ENCODE measurements around the gene PACS1.

The PACS1 gene

GRCh38 chr11:66143264-66143566 is 73.1 kb downstream of the PACS1 start:
- DNase-seq (ENCODE audit: low read depth): no peak

DNA sequence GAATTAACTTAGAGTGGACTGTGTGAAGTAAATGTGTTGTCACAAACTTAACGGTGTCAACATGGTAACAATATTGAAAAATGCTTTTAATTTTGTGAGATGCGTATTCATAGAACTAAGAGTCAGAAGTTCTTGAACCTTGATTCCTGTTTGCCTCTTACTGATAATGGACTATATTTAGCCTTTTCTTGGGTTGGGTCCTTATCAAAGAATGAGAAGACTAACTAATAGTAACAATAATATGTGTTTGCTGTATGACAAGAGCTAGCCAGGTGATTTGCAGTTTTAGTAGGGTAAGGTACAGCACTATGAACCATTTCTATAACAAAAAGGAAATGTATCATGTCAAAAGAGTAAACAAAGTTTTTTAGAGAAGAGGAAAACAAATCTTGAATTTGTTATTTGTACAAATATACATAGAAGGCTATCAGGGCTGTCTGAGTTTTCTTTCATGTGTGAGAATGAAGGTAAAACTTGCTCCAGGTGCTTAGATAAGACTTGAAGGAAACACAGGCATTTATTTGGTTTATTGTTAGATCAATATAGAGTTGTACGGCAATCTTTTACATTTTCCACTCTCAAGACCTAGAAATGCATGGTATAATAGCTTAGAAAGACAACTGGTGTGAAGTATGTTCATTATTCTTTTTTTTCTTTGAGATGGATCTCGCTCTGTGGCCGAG is 74.1 kb downstream of the PACS1 start:
- DNase-seq (ENCODE audit: low read depth): no peak

DNA sequence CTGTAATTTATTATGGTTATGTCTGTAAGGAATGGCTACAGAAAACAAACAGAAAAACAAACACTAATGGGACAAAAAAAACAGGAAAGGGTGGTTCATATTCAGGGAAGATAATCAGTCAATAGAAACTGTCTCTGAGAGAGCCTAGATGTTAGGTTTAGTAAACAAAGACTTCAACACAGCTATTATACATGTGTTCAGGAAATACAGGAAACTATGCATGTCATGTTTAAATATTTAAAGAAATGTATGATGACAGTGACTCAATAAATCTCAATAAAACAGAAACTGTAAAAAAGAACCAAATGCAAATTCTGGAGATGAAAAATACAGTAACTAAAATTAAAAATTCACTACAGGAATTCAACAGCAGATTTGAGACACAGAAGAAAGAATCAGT is 76.0 kb downstream of the PACS1 start:
- no peak for DNase-seq (ENCODE audit: low read depth)

- no peak for DNase-seq (ENCODE audit: low read depth)
Observed at GRCh38 chr11:66146940-66147339, 76.9 kb downstream of the PACS1 start.

DNA sequence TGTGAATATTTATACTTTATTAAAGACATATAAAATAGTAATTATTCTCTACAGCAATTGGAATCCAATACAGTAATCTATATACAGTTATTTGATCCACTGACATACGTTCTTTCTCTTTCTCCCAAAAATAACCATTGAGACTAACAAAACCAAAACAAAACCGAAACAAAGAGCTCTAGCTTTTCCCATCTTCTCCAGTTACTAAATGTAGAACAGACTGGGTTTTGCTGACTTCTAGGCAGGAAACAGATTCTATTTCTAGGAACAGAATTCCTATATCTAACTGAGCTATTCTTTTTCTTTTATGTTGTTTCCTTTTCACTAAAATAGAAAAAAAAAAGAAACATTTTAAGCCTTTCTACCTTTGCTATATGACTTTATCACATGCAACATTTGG is 80.1 kb downstream of the PACS1 start:
- DNase-seq (ENCODE audit: low read depth): no peak

GRCh38 chr11:66150725-66151124 is 80.7 kb downstream of the PACS1 start:
- no peak for DNase-seq (ENCODE audit: low read depth)

GRCh38 chr11:66151273-66151672 is 81.2 kb downstream of the PACS1 start:
- DNase-seq (ENCODE audit: low read depth): no peak

DNA sequence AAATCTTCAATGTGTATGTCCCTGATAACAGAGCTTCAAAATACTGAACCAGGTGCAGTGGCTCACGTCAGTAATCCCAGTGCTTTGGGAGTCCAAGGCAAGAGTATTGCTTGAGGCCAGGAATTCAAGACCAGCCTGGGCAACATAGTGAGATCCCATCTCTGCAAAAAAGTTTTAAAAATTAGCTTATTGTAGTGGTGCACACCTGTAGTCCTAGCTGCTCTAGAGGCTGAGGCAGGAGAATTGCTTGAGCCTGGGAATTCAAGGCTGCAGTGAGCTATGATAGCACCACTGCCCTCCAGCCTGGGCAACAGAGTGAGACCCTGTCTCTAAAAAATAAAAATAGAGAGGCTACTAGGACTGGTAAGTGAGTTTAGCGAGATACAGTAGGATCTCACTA is 84.0 kb downstream of the PACS1 start:
- DNase-seq (ENCODE audit: low read depth): no peak

DNA sequence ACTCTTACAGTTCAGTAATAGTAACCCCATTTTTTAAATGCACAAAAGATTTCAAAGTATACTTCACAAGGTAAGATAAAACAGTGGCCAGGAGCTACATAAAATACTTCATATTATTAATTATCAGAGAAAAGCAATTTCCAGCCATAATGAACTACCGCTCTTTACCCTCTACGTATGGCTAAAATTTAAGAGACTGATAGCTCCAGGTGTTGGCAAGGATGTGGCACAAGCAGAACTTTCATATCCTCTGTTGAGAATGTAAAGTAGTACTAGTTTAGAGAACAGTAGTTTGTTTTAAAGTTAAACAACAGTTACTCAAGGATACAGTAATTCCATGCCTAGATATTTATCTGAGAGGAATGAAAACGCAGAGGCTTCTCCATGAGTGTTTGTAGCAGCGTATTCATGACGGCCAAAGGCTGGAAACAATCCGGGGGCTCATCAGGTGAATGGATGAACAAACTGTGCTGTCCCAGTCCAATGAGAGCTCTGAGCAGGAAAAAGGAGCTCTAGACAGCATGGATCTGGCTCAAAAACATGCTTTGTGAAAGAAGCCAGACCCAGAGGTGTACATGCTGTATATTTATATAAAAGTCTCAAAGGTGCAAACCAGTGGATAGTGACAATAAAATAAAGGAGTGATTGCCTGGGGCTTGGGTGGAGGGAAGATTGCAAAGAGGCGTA is 85.5 kb downstream of the PACS1 start:
- no peak for DNase-seq (ENCODE audit: low read depth)

- DNase-seq (ENCODE audit: low read depth): no peak
Observed at GRCh38 chr11:66157182-66157864, 87.3 kb downstream of the PACS1 start.

DNA sequence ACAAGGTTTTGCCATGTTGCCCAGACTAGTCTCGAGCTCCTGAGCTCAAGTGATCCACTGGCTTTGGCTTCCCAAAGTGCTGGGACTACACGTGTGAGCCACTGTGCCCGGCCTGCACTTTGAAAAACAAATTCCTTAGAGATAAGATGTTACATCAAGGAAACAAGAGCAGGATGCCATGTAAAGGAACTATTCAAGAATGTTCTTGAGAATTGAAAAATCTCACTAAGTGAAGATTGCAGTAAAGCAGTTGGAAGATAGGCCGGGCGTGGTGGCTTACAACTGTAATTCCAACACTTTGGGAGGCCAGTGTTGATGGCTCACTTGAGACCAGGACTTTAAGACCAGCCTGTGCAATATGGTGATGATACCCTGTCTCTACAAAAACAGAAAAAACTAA is 88.1 kb downstream of the PACS1 start:
- no peak for DNase-seq (ENCODE audit: low read depth)

- no peak for DNase-seq (ENCODE audit: low read depth)
Observed at GRCh38 chr11:66159324-66159984, 89.4 kb downstream of the PACS1 start.

GRCh38 chr11:66160709-66161108 is 90.6 kb downstream of the PACS1 start:
- no peak for DNase-seq (ENCODE audit: low read depth)

GRCh38 chr11:66168289-66168688 is 98.2 kb downstream of the PACS1 start:
- DNase-seq (ENCODE audit: low read depth): no peak

- DNase-seq (ENCODE audit: low read depth): no peak
Observed at GRCh38 chr11:66172146-66172545, 102.1 kb downstream of the PACS1 start.

DNA sequence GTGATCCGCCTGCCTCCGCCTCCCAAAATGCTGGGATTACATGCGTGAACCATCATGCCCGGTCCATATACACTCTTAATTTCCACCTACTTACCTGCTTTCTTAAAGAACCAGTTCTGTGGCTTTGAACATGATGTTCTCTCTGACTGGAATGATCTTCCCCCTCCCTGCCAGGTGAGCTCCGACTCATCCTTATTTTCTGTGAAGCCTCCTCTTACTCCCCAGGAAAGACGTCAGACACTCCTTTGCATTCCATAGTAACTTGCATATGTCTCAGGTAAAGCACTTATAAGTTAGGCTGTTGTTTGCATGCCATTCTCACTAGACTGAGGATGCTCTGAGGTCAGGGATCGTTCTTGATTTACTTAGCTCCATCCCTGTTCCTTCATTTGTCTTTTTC is 106.6 kb downstream of the PACS1 start:
- no peak for DNase-seq (ENCODE audit: low read depth)

- DNase-seq (ENCODE audit: low read depth): no peak
Observed at GRCh38 chr11:66178183-66178582, 108.1 kb downstream of the PACS1 start.

- DNase-seq (ENCODE audit: low read depth): no peak
Observed at GRCh38 chr11:66178871-66179270, 108.8 kb downstream of the PACS1 start.

GRCh38 chr11:66181632-66182315 is 111.7 kb downstream of the PACS1 start:
- no peak for DNase-seq (ENCODE audit: low read depth)

- no peak for DNase-seq (ENCODE audit: low read depth)
Observed at GRCh38 chr11:66183494-66184048, 113.5 kb downstream of the PACS1 start.

DNA sequence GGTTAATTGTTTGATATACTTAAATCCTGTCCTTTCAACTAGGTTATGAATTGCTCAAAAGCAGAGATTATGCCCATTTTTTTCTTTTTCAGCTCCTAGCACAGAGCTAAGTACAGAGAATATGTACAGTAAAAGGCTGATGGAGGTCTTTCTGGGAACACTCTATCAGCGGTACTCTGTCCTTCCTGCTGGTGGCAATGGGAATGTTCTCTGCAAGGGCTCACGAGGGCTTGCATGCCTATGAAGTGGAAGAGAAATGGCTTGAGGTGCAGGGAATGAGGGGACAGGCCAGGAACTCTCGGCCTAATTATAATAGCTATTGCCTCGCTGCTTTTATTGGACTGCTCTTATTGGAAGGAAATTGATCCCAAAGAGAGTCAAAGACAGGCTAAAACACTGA is 114.7 kb downstream of the PACS1 start:
- no peak for DNase-seq (ENCODE audit: low read depth)

GRCh38 chr11:66186470-66186869 is 116.4 kb downstream of the PACS1 start:
- DNase-seq (ENCODE audit: low read depth): no peak

All from activated T-cell treated with anti-CD3 and anti-CD28 coated beads for 1 hour (primary cell).